ENCODE measurements around the gene TIMM22. TPM values are rescaled to one million over a fixed set of nuclear protein-coding genes. Genes with fewer than 3 reads are reported as not detected.

Gene TIMM22
- total and polyA plus RNA-seq, 2 of the 13 experiments (the other 11 are each of a cell fraction or from before 2014, with no cell fraction given): 6.2 to 15.5 TPM

DNA sequence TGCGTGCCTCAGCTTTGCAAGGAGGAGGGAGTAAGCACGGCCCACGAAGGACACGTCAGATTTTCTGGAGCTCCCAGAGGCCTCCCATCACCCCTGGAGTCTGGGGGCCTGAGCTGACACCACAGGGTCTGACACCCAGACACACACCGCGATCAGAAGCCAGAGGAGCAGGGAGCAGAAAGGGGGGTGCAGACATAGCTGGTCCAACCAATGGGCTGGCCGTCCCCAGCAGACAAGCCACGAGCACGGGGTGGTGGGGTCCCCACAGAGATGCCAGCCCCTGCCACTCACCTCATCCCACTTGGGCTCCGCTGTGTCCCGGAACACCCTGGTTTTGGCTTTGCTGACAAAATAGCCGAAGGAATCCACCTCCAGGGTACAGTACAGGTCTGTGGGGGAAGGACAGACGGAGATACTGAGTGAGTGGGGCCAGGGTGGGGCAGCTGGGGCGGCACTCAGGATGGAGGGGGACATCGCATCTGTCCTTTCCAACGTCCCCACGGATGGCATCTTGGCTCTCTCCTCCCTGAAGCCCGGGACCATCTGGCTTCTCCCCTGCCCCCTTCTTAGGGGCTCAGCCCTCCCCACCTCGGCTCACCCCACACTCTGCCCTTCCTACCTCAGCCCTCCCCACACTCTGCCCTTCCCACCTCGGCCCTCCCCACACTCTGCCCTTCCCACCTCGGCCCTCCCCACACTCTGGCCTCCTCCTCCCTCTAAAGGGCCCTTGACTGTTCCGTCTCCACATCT lies 53.5 kb downstream of the TIMM22 start:
- ChIA-PET CTCF (ENCODE audit: low intra/inter-chr PET ratio, low total read pairs) (no interaction called here), POLR2A (no interaction called here)
- no TSS peak for BruUV-seq (replicated peaks)

DNA sequence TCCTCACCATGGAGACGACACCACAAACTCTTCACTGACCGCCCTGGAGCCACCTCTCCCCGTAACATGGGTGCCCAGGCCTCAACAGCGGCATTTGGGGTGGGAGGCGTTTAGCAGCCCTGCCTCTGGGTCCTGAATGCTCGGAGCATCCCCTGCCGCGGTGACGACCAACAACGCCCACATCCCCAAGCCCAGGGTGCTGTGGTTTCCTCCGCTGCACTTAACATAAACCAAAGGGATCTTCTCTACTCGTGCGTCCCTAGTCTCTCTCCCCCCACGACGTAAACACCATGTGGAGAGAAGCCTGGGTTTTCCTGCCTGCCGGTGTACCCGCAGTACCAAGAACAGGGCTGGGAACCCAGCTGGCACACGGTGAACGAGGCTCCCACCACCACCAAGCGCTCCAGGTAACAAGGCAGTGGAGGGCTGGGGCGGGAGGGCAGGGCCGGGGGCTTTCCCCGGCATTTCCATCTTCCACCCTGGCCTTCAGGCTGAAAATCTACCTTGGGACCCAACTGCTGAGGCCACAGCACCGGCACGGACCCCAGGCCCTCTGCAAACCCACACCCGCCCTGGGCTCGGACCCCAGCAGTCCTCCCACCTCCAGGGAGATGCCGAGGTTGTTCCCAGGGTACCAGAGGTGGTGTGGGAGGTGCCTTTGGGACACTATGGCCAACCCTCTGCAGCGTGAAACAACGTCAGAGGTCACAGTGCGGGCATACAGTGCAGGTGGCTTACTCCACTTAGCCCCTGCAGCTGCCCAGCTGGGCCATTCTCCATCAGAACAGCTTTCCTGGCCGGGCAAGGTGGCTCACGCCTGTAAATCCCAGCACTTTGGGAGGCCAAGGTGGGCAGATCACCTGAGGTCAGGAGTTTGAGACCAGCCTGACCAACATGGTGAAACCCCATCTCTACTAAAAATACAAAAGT lies 54.3 kb downstream of the TIMM22 start:
- H3K4me2 ChIP-seq (ENCODE audit: low read depth, low read length): no peak overlapping the region
- no TSS peak for BruUV-seq (replicated peaks)
- no peak overlapping the region for H3K27ac ChIP-seq (ENCODE audit: extremely low read length, insufficient read depth, low read length)
- ATAC-seq (no peak), DNase-seq (ENCODE audit: low spot score) (no peak), FAIRE-seq (no peak)
- TF ChIP-seq ZNF589 (CRISPR knock-in tag; conservative IDR thresholded peaks at IDR 0.05): no peak
- TF ChIP-seq HMG20A (CRISPR knock-in tag; IDR thresholded peaks at IDR 0.05; ENCODE audit: borderline replicate concordance): no peak
- no peak overlapping the region for H2AFZ ChIP-seq (ENCODE audit: low read length)
- no peaks in the 10 kb centered on the region for H3K9me3 ChIP-seq (ENCODE audit: low read length)
- no peaks in the 10 kb centered on the region for H4K20me1 ChIP-seq (ENCODE audit: insufficient read depth, low read length)
- WGBS (ENCODE audit: low lambda C conversion rate): 85% methylated on average over 25 of the region's 33 CpGs
- no peak overlapping the region for H3K9ac ChIP-seq (ENCODE audit: insufficient read depth, low read depth, low read length)
- no peaks in the 10 kb centered on the region for H3K27me3 ChIP-seq (ENCODE audit: control insufficient read depth in 1 of 2, insufficient read depth in 2 of 2, low read length in 2 of 2)
- CTCF ChIA-PET (ENCODE audit: low intra/inter-chr PET ratio, low total read pairs): no interaction called here
- no peaks in the 10 kb centered on the region for H3K79me2 ChIP-seq (ENCODE audit: insufficient read depth, low read length)
- no peak overlapping the region for H3K4me3 ChIP-seq (replicated peaks in 1 of 3; ENCODE audit: insufficient read depth in 1 of 3, low read depth in 2 of 3, low read length in 3 of 3)
- POLR2A ChIA-PET: no interaction called here
- H3K4me1 ChIP-seq (ENCODE audit: insufficient read depth, low read length): no peaks in the 10 kb centered on the region
- in situ Hi-C loops (cut with HindIII; ENCODE audit: extremely low pct_ligation_motif_present, low pct_unique_long_range_greater_than_20kb): no loop called here
- intact Hi-C loops (cut with micrococcal nuclease; ENCODE audit: unreplicated experiment): no loop called here
- no peaks in the 10 kb centered on the region; a peak in 2 of 5 replicates for H3K36me3 ChIP-seq (replicated peaks in 1 of 2; ENCODE audit: control insufficient read depth in 1 of 2, insufficient read depth in 2 of 2, low read length in 2 of 2)

More for the DNA sequence above, 53.5 kb downstream of the TIMM22 start:
- in situ Hi-C loops (cut with HindIII; ENCODE audit: extremely low pct_ligation_motif_present, low pct_unique_long_range_greater_than_20kb) (no loop called here), intact Hi-C loops (cut with micrococcal nuclease; ENCODE audit: unreplicated experiment) (no loop called here)
- no peak overlapping the region for H2AFZ ChIP-seq (ENCODE audit: low read length)
- no peak for TF ChIP-seq CHCHD3 (CRISPR knock-in tag; IDR thresholded peaks at IDR 0.05)
- no peak for TF ChIP-seq REL (CRISPR knock-in tag; conservative IDR thresholded peaks at IDR 0.05)
- no peak for TF ChIP-seq ARNTL (CRISPR knock-in tag; IDR thresholded peaks at IDR 0.05)
- TF ChIP-seq ZBTB1 (CRISPR knock-in tag; IDR thresholded peaks at IDR 0.05; ENCODE audit: borderline replicate concordance): no peak
- H3K27ac ChIP-seq (ENCODE audit: extremely low read length, insufficient read depth, low read length): no peak overlapping the region
- ATAC-seq (no peak), DNase-seq (ENCODE audit: low spot score) (no peak), FAIRE-seq (no peak)
- no peak overlapping the region for H3K4me3 ChIP-seq (replicated peaks in 1 of 3; ENCODE audit: insufficient read depth in 1 of 3, low read depth in 2 of 3, low read length in 3 of 3)
- no peaks in the 10 kb centered on the region for H4K20me1 ChIP-seq (ENCODE audit: insufficient read depth, low read length)
- H3K79me2 ChIP-seq (ENCODE audit: insufficient read depth, low read length): no peaks in the 10 kb centered on the region
- no peaks in the 10 kb centered on the region for H3K9me3 ChIP-seq (ENCODE audit: low read length)
- 84% methylated on average over 18 of the region's 22 CpGs for WGBS (ENCODE audit: low lambda C conversion rate)
- no peak overlapping the region for H3K4me2 ChIP-seq (ENCODE audit: low read depth, low read length)
- no peaks in the 10 kb centered on the region; a peak in 1 of 5 replicates for H3K36me3 ChIP-seq (replicated peaks in 1 of 2; ENCODE audit: control insufficient read depth in 1 of 2, insufficient read depth in 2 of 2, low read length in 2 of 2)
- H3K9ac ChIP-seq (ENCODE audit: insufficient read depth, low read depth, low read length): no peak overlapping the region
- H3K27me3 ChIP-seq (ENCODE audit: control insufficient read depth in 1 of 2, insufficient read depth in 2 of 2, low read length in 2 of 2): no peaks in the 10 kb centered on the region
- no peaks in the 10 kb centered on the region for H3K4me1 ChIP-seq (ENCODE audit: insufficient read depth, low read length)

Small RNAs within 50 kb of the gene (microRNA-seq; reads per million reads assigned to microRNA genes)
- 0.51 reads per million for gene MIR3183

Small RNAs within 50 kb of the gene (small RNA-seq; reads per million reads assigned to genes)
- 0 reads per million in 3 experiments for gene MIR3183 (ENCODE audit: insufficient read depth in 2 of 3, insufficient read length in 3 of 3, low read depth in 2 of 3, low replicate concordance in 1 of 3)

Other genes with a start within 250 kb of the TIMM22 start
- gene GEMIN4, start 244.9 kb upstream of the TIMM22 start, total RNA-seq (2016; rRNA removed; fragmentation: Illumina TruSeq; extraction: Trizol): 22.7 and 28.2 TPM in 2 replicates
- 10.8 and 13.6 TPM in 2 replicates for gene GEMIN4, start 244.9 kb upstream of the TIMM22 start, polyA plus RNA-seq (2011; rRNA removed)
- 87.8 and 112 TPM in 2 replicates for gene GLOD4, start 214.8 kb upstream of the TIMM22 start, total RNA-seq (2016; rRNA removed; fragmentation: Illumina TruSeq; extraction: Trizol)
- 42.0 and 53.7 TPM in 2 replicates for gene GLOD4, start 214.8 kb upstream of the TIMM22 start, polyA plus RNA-seq (2011; rRNA removed)
- gene MRM3, start 214.8 kb upstream of the TIMM22 start, total RNA-seq (2016; rRNA removed; fragmentation: Illumina TruSeq; extraction: Trizol): 25.5 and 30.3 TPM in 2 replicates
- 12.3 and 12.4 TPM in 2 replicates for gene MRM3, start 214.8 kb upstream of the TIMM22 start, polyA plus RNA-seq (2011; rRNA removed)
- gene NXN, start 17.4 kb upstream of the TIMM22 start, total RNA-seq (2016; rRNA removed; fragmentation: Illumina TruSeq; extraction: Trizol): 21.3 and 22.2 TPM in 2 replicates
- gene NXN, start 17.4 kb upstream of the TIMM22 start, polyA plus RNA-seq (2011; rRNA removed): 22.3 and 24.3 TPM in 2 replicates
- 10.9 and 12.4 TPM in 2 replicates for gene ABR, start 182.9 kb downstream of the TIMM22 start, total RNA-seq (2016; rRNA removed; fragmentation: Illumina TruSeq; extraction: Trizol)
- gene ABR, start 182.9 kb downstream of the TIMM22 start, polyA plus RNA-seq (2011; rRNA removed): 40.4 TPM in 2 replicates